ENCODE measurements around the gene HS3ST5. TPM values are rescaled to one million over a fixed set of nuclear protein-coding genes. Genes with fewer than 3 reads are reported as not detected.

HS3ST5 gene
- total and polyA plus RNA-seq, 2 donors (not counting 3 experiments of a cell fraction or from before 2014, with no cell fraction given): not detected

GRCh38 chr6:114195631-114196403 is 147.0 kb downstream of the HS3ST5 start:
- no peaks in the 10 kb centered on the region for H3K9me3 ChIP-seq (replicated peaks; ENCODE audit: control insufficient read depth, insufficient read depth, low read length)
- FAIRE-seq (no peak), DNase-seq (ENCODE audit: low read depth, low spot score) (no peak)
- no peaks in the 10 kb centered on the region for H3K36me3 ChIP-seq (ENCODE audit: control insufficient read depth in 2 of 2, extremely low read depth in 1 of 2, insufficient read depth in 2 of 2, low read length in 2 of 2)
- ChIA-PET POLR2A (no interaction called here), CTCF (interaction anchor here (1.6 kb wide), 1 partner anchor 23 kb away, joined by 4 read pairs; no protein-coding TSS in a partner anchor)
- no peaks in the 10 kb centered on the region for H4K20me1 ChIP-seq (replicated peaks; ENCODE audit: control insufficient read depth, extremely low read depth, insufficient read depth, low read length)
- H3K27me3 ChIP-seq (ENCODE audit: control insufficient read depth in 2 of 2, insufficient read depth in 2 of 2, low read length in 2 of 2): no peaks in the 10 kb centered on the region
- H3K4me2 ChIP-seq (ENCODE audit: insufficient read depth, low read length): no peak overlapping the region
- no peaks in the 10 kb centered on the region for H3K79me2 ChIP-seq (ENCODE audit: control insufficient read depth, insufficient read depth, low read length)
- no peak overlapping the region for H2AFZ ChIP-seq (ENCODE audit: low read depth, low read length)
- no peaks in the 10 kb centered on the region for H3K4me1 ChIP-seq (ENCODE audit: control insufficient read depth, extremely low read depth, insufficient read depth, low read length)
- dilution Hi-C loops (cut with MboI; ENCODE audit: extremely low pct_ligation_motif_present, low sequenced_read_pairs) (no loop called here), intact Hi-C loops (cut with micrococcal nuclease) (no loop called here)
- TF ChIP-seq MYC (IDR thresholded peaks at IDR 0.05; ENCODE audit: low read depth, low read length): no peak
- H3K9me1 ChIP-seq (replicated peaks; ENCODE audit: control insufficient read depth, extremely low read depth, insufficient read depth, low read length): no peaks in the 10 kb centered on the region
- BruUV-seq (replicated peaks): no TSS peak
- H3K4me3 ChIP-seq (replicated peaks in 1 of 3; ENCODE audit: insufficient read depth in 1 of 3, low read depth in 1 of 3, low read length in 3 of 3): no peak overlapping the region
- H3K27ac ChIP-seq (ENCODE audit: insufficient read depth, low read depth, low read length): no peak overlapping the region
- H3K9ac ChIP-seq (replicated peaks; ENCODE audit: extremely low read depth, insufficient read depth, low read length): no peak overlapping the region

GRCh38 chr6:114195027-114195365 is 147.8 kb downstream of the HS3ST5 start:
- no peak overlapping the region for H3K9ac ChIP-seq (replicated peaks; ENCODE audit: extremely low read depth, insufficient read depth, low read length)
- ChIA-PET POLR2A (no interaction called here), CTCF (no interaction called here)
- H3K36me3 ChIP-seq (ENCODE audit: control insufficient read depth in 2 of 2, extremely low read depth in 1 of 2, insufficient read depth in 2 of 2, low read length in 2 of 2): no peaks in the 10 kb centered on the region
- intact Hi-C loops (cut with micrococcal nuclease) (no loop called here), dilution Hi-C loops (cut with MboI; ENCODE audit: extremely low pct_ligation_motif_present, low sequenced_read_pairs) (no loop called here)
- no peak overlapping the region for H2AFZ ChIP-seq (ENCODE audit: low read depth, low read length)
- H3K4me2 ChIP-seq (ENCODE audit: insufficient read depth, low read length): no peak overlapping the region
- no peaks in the 10 kb centered on the region for H3K79me2 ChIP-seq (ENCODE audit: control insufficient read depth, insufficient read depth, low read length)
- BruUV-seq (replicated peaks): no TSS peak
- no peak overlapping the region for H3K27ac ChIP-seq (ENCODE audit: insufficient read depth, low read depth, low read length)
- no peaks in the 10 kb centered on the region for H3K4me1 ChIP-seq (ENCODE audit: control insufficient read depth, extremely low read depth, insufficient read depth, low read length)
- no peaks in the 10 kb centered on the region for H3K27me3 ChIP-seq (ENCODE audit: control insufficient read depth in 2 of 2, insufficient read depth in 2 of 2, low read length in 2 of 2)
- no peak overlapping the region for H3K4me3 ChIP-seq (replicated peaks in 1 of 3; ENCODE audit: insufficient read depth in 1 of 3, low read depth in 1 of 3, low read length in 3 of 3)
- H3K9me3 ChIP-seq (replicated peaks; ENCODE audit: control insufficient read depth, insufficient read depth, low read length): no peaks in the 10 kb centered on the region
- no peak for FAIRE-seq
- DNase-seq (ENCODE audit: low read depth, low spot score): no peak
- no peaks in the 10 kb centered on the region for H3K9me1 ChIP-seq (replicated peaks; ENCODE audit: control insufficient read depth, extremely low read depth, insufficient read depth, low read length)
- TF ChIP-seq GATA2 (IDR thresholded peaks at IDR 0.05; ENCODE audit: insufficient read depth, insufficient read length, low read depth, low read length): no peak
- no peak for TF ChIP-seq EZH2 (IDR thresholded peaks at IDR 0.05; ENCODE audit: borderline replicate concordance, low read depth, low read length, severe bottlenecking)
- no peak for TF ChIP-seq MAX (IDR thresholded peaks at IDR 0.05; ENCODE audit: insufficient read depth, insufficient read length)
- no peak for TF ChIP-seq JUN (IDR thresholded peaks at IDR 0.05; ENCODE audit: borderline replicate concordance, insufficient read depth, insufficient read length, low read depth)
- TF ChIP-seq, protein P1, sequence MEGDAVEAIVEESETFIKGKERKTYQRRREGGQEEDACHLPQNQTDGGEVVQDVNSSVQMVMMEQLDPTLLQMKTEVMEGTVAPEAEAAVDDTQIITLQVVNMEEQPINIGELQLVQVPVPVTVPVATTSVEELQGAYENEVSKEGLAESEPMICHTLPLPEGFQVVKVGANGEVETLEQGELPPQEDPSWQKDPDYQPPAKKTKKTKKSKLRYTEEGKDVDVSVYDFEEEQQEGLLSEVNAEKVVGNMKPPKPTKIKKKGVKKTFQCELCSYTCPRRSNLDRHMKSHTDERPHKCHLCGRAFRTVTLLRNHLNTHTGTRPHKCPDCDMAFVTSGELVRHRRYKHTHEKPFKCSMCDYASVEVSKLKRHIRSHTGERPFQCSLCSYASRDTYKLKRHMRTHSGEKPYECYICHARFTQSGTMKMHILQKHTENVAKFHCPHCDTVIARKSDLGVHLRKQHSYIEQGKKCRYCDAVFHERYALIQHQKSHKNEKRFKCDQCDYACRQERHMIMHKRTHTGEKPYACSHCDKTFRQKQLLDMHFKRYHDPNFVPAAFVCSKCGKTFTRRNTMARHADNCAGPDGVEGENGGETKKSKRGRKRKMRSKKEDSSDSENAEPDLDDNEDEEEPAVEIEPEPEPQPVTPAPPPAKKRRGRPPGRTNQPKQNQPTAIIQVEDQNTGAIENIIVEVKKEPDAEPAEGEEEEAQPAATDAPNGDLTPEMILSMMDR (IDR thresholded peaks at IDR 0.05; ENCODE audit: extremely low read depth in 1 of 2, insufficient read depth in 1 of 2, low read depth in 1 of 2, low read length in 2 of 2): no peak
- no peak for TF ChIP-seq FOS (IDR thresholded peaks at IDR 0.05; ENCODE audit: borderline replicate concordance, insufficient read depth, low read length)
- H4K20me1 ChIP-seq (replicated peaks; ENCODE audit: control insufficient read depth, extremely low read depth, insufficient read depth, low read length): no peaks in the 10 kb centered on the region
